ENCODE data around the gene RPL19. TPM values are rescaled to one million over a fixed set of nuclear protein-coding genes. Genes with fewer than 3 reads are reported as not detected.

Gene RPL19
- total and polyA plus RNA-seq, 4 donors = 1,387 to 4,055 (median 1,971) TPM

GRCh38 chr17:39170109-39170508, 30.0 kb upstream of the RPL19 start:
- Histone ChIP-seq H3K9me3 (ENCODE audit: control insufficient read depth in 4 of 4, insufficient read depth in 3 of 4, low read length in 3 of 4) (no peaks in the 10 kb centered on the region), H3K4me1 (ENCODE audit: control insufficient read depth in 5 of 5, insufficient read depth in 5 of 5, low read length in 5 of 5) (peaks cover 0 to 20% (median 6%) of the 10 kb centered on the region in 5 donors), H3K4me3 (no peak overlapping the region), H3K27me3 (ENCODE audit: control insufficient read depth in 3 of 3, insufficient read depth in 3 of 3, low read length in 2 of 3) (peaks cover 0 to 14% (median 0%) of the 10 kb centered on the region in 3 donors), H3K36me3 (ENCODE audit: control insufficient read depth in 4 of 4, insufficient read depth in 4 of 4, low read length in 4 of 4) (peaks cover 0 to 2% (median 0%) of the 10 kb centered on the region in 4 donors), H3K9ac (ENCODE audit: insufficient read depth in 1 of 2, low read length in 2 of 2) (no peak overlapping the region), H3K27ac (ENCODE audit: low read depth in 1 of 2, low read length in 1 of 2) (no peak overlapping the region)
- WGBS, 2 donors = 45 to 55% methylated on average over 4 of the region's 4 CpGs
- ATAC-seq (ENCODE audit: insufficient read depth, low FRiP score) (no peak), DNase-seq (no peak)
- TF ChIP-seq CTCF (IDR thresholded peaks at IDR 0.05; ENCODE audit: control extremely low read depth, extremely low read depth) = no peak

GRCh38 chr17:39170558-39170957, 29.5 kb upstream of the RPL19 start:
- Histone ChIP-seq H3K4me1 (ENCODE audit: control insufficient read depth in 5 of 5, insufficient read depth in 5 of 5, low read length in 5 of 5) (peaks cover 0 to 16% (median 3%) of the 10 kb centered on the region in 5 donors), H3K4me3 (no peak overlapping the region), H3K27ac (ENCODE audit: low read depth in 1 of 2, low read length in 1 of 2) (no peak overlapping the region), H3K27me3 (ENCODE audit: control insufficient read depth in 3 of 3, insufficient read depth in 3 of 3, low read length in 2 of 3) (peaks cover 0 to 11% (median 0%) of the 10 kb centered on the region in 3 donors), H3K9ac (ENCODE audit: insufficient read depth in 1 of 2, low read length in 2 of 2) (no peak overlapping the region), H3K36me3 (ENCODE audit: control insufficient read depth in 4 of 4, insufficient read depth in 4 of 4, low read length in 4 of 4) (peaks cover 0 to 6% (median 0%) of the 10 kb centered on the region in 4 donors), H3K9me3 (ENCODE audit: control insufficient read depth in 4 of 4, insufficient read depth in 3 of 4, low read length in 3 of 4) (no peaks in the 10 kb centered on the region)
- WGBS, 2 donors = 60 to 74% methylated on average over 6 of the region's 6 CpGs
- no peak for TF ChIP-seq CTCF (IDR thresholded peaks at IDR 0.05; ENCODE audit: control extremely low read depth, extremely low read depth)
- DNase-seq (no peak), ATAC-seq (ENCODE audit: insufficient read depth, low FRiP score) (no peak)

GRCh38 chr17:39171933-39172332, 28.1 kb upstream of the RPL19 start:
- Histone ChIP-seq H3K9ac (ENCODE audit: insufficient read depth in 1 of 2, low read length in 2 of 2) (no peak overlapping the region), H3K36me3 (ENCODE audit: control insufficient read depth in 4 of 4, insufficient read depth in 4 of 4, low read length in 4 of 4) (peaks cover 0 to 8% (median 4%) of the 10 kb centered on the region in 4 donors), H3K27me3 (ENCODE audit: control insufficient read depth in 3 of 3, insufficient read depth in 3 of 3, low read length in 2 of 3) (no peaks in the 10 kb centered on the region), H3K4me3 (no peak overlapping the region), H3K9me3 (ENCODE audit: control insufficient read depth in 4 of 4, insufficient read depth in 3 of 4, low read length in 3 of 4) (no peaks in the 10 kb centered on the region), H3K4me1 (ENCODE audit: control insufficient read depth in 5 of 5, insufficient read depth in 5 of 5, low read length in 5 of 5) (peaks cover 0 to 9% (median 0%) of the 10 kb centered on the region in 5 donors), H3K27ac (ENCODE audit: low read depth in 1 of 2, low read length in 1 of 2) (no peak overlapping the region)
- 83 to 89% methylated on average over 5 of the region's 5 CpGs for WGBS, 2 donors
- DNase-seq (no peak), ATAC-seq (ENCODE audit: insufficient read depth, low FRiP score) (no peak)
- TF ChIP-seq CTCF (IDR thresholded peaks at IDR 0.05; ENCODE audit: control extremely low read depth, extremely low read depth) = no peak

GRCh38 chr17:39173080-39173479, 27.0 kb upstream of the RPL19 start:
- H3K27ac ChIP-seq (ENCODE audit: low read depth in 1 of 2, low read length in 1 of 2) = no peak overlapping the region
- no peak for TF ChIP-seq CTCF (IDR thresholded peaks at IDR 0.05; ENCODE audit: control extremely low read depth, extremely low read depth)
- H3K9me3 ChIP-seq (ENCODE audit: control insufficient read depth in 4 of 4, insufficient read depth in 3 of 4, low read length in 3 of 4) = no peaks in the 10 kb centered on the region
- H3K9ac ChIP-seq (ENCODE audit: insufficient read depth in 1 of 2, low read length in 2 of 2) = no peak overlapping the region
- H3K27me3 ChIP-seq (ENCODE audit: control insufficient read depth in 3 of 3, insufficient read depth in 3 of 3, low read length in 2 of 3) = no peaks in the 10 kb centered on the region
- no peaks in the 10 kb centered on the region for H3K4me1 ChIP-seq (ENCODE audit: control insufficient read depth in 5 of 5, insufficient read depth in 5 of 5, low read length in 5 of 5)
- H3K4me3 ChIP-seq = no peak overlapping the region
- WGBS, 2 donors = 60 to 72% methylated on average over 5 of the region's 5 CpGs
- H3K36me3 ChIP-seq (ENCODE audit: control insufficient read depth in 4 of 4, insufficient read depth in 4 of 4, low read length in 4 of 4) = peaks cover 0 to 18% (median 7%) of the 10 kb centered on the region in 4 donors
- DNase-seq (no peak), ATAC-seq (ENCODE audit: insufficient read depth, low FRiP score) (no peak)

Measured in lung (tissue), 12 donors.